ENCODE measurements around the gene ZNRD2.
"Not testable (repeated sequence)": the region's sequence is repeated elsewhere in the genome, so short reads cannot be mapped to it uniquely, and the experiment has no call there.

The ZNRD2 gene

GRCh38 chr11:65569973-65570918 lies at the start of gene ZNRD2:
Gene ZNRD2 (plus strand): TSS chr11:65570477. CDS start chr11:65570492, 15 bp downstream.
- peak; percentile 97 to 99 (median 97) for DNase-seq (ENCODE audit: low read depth in 3 of 3)

GRCh38 chr11:65521777-65522521 lies 48.3 kb upstream of the ZNRD2 start:
- not testable (repeated sequence) for DNase-seq (ENCODE audit: low read depth in 3 of 3)

- not testable (repeated sequence) for DNase-seq (ENCODE audit: low read depth in 3 of 3)
Measured at GRCh38 chr11:65522718-65523630, 47.3 kb upstream of the ZNRD2 start.

- DNase-seq (ENCODE audit: low read depth in 3 of 3): not testable (repeated sequence)
Measured at GRCh38 chr11:65523631-65523968, 46.7 kb upstream of the ZNRD2 start.

- no peak for DNase-seq (ENCODE audit: low read depth in 3 of 3)
Measured at GRCh38 chr11:65524014-65524740, 46.1 kb upstream of the ZNRD2 start.

GRCh38 chr11:65524741-65525545 lies 45.3 kb upstream of the ZNRD2 start, which contains the start of gene SCYL1:
Gene SCYL1 (plus strand): TSS chr11:65525083. CDS start chr11:65525154, 71 bp downstream.
- peak; percentile 58 to 73 (median 70) for DNase-seq (ENCODE audit: low read depth in 3 of 3)

- DNase-seq (ENCODE audit: low read depth in 3 of 3): no peak
Measured at GRCh38 chr11:65525546-65526480, 44.5 kb upstream of the ZNRD2 start.

GRCh38 chr11:65526744-65527143 lies 43.5 kb upstream of the ZNRD2 start:
- DNase-seq (ENCODE audit: low read depth in 3 of 3): no peak

GRCh38 chr11:65528819-65529350 lies 41.4 kb upstream of the ZNRD2 start:
- no peak for DNase-seq (ENCODE audit: low read depth in 3 of 3)

- DNase-seq (ENCODE audit: low read depth in 3 of 3): no peak
Measured at GRCh38 chr11:65529475-65530156, 40.7 kb upstream of the ZNRD2 start.

- DNase-seq (ENCODE audit: low read depth in 3 of 3): no peak
Measured at GRCh38 chr11:65530157-65530496, 40.1 kb upstream of the ZNRD2 start.

- no peak for DNase-seq (ENCODE audit: low read depth in 3 of 3)
Measured at GRCh38 chr11:65532388-65533064, 37.8 kb upstream of the ZNRD2 start.

- no peak for DNase-seq (ENCODE audit: low read depth in 3 of 3)
Measured at GRCh38 chr11:65535102-65535501, 35.2 kb upstream of the ZNRD2 start.

GRCh38 chr11:65536412-65537295 lies 33.6 kb upstream of the ZNRD2 start:
- no peak for DNase-seq (ENCODE audit: low read depth in 3 of 3)

- DNase-seq (ENCODE audit: low read depth in 3 of 3): no peak
Measured at GRCh38 chr11:65537296-65537597, 33.0 kb upstream of the ZNRD2 start.

GRCh38 chr11:65537620-65538231 lies 32.6 kb upstream of the ZNRD2 start:
- DNase-seq (ENCODE audit: low read depth in 3 of 3): no peak

Data from stimulated activated CD4-positive, alpha-beta T cell treated with anti-CD3 and anti-CD28 coated beads, TNF-alpha, amount 100 ng/mL, for 24 hours (primary cell).